GM18873 (cell line): Measurements from ENCODE around the gene PPP1R1C.
"Not testable (repeated sequence)": the region's sequence is repeated elsewhere in the genome, so short reads cannot be mapped to it uniquely, and the experiment has no call there.

ENCODE experiments used
- ATAC-seq: cut with Tn5 transposase; IDR thresholded peaks from one replicate; pipeline ENCODE4 v1.9.1; 2021; ENCODE audit warnings: mild to moderate bottlenecking, moderate library complexity, moderate number of reproducible peaks; ENCODE audit not compliant: unreplicated experiment, low FRiP score

Gene PPP1R1C

DNA sequence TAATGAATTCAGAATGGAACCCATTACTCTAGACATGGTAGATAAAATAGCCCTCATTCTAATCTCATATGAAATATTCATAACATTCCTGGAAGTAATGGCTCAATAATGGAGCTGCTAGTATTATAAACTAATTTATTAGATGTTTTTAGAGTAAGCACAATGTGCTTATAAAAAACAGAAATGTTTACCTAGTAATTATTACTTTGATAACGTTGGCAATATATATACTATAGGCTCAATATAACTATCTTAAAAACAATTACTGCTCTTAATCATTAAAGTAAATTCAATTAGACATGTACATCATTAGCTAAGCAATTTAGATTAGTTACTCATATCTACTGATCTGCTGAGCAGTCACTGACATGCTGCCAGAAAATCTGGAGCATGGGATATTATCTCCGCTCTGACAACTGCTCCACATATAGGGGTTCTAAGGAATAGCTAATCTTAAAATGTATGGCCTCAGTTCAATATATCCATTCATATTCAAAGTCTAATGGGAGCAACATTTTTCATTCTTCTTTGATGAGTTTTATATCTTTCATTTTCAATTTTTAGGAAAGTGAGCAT is 19.4 kb downstream of the PPP1R1C start:
- no peak for ATAC-seq

GRCh38 chr2:182006595-182007341 is 21.1 kb downstream of the PPP1R1C start:
- no peak for ATAC-seq

DNA sequence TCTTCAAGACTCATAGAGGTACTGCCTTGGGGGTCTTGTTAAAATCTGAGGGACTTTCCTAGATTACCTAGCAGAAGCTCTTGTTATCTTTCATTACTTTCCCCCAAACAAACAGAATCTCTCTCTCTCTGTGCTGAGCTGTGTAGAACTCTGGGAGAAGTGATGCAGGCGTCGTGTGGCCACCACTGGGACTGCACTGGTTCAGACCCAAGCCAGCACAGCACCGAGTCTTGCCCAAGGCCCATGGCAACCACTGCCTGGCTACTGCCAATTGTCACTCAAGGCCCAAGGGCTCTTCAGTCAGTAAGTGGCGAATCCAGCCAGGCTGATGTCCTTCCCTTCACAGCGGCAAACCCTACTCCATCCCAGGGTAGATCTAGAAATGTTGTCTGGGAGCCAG is 28.6 kb downstream of the PPP1R1C start:
- no peak for ATAC-seq

- ATAC-seq = no peak
Measured at GRCh38 chr2:182015334-182016109, 29.9 kb downstream of the PPP1R1C start.

DNA sequence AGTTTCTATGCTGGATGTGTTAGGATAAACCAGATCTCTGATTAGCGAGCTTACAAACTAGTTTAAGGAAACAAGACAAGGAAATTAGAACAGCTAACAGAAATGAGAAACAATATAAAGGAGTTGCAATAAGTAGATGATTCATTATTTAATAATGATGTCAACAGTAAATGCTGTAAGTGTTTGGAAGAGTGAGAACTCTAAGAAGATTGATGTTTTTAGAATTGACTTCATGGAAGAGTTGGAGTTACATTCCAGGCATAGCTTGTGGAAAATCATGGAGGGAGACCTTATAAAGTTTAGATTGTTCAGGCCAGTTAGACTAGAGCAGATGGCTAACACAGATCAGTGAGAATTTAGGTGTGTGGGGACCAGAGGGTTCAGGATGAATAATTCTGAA is 32.6 kb downstream of the PPP1R1C start:
- no peak for ATAC-seq

DNA sequence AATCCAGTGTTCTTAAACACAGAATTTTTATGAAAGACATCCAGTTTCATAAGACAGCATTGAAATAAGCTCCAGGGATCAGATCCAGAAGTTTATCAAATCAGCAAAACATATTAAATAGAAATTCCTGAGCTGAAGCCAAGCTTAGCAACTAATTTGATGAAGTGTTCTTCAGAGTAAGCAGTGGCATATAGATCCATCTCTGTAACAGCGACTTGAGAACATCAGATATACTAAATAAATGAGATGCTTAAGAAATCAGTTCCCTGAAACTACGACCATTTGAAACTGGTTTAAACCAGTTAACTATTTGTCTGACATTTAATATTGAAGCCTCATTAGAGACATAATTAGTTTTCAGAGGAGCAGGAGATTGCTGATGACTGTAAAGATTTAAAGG is 34.1 kb downstream of the PPP1R1C start:
- ATAC-seq = no peak

GRCh38 chr2:182020286-182021070 is 34.8 kb downstream of the PPP1R1C start:
- no peak for ATAC-seq

- no peak for ATAC-seq
Measured at GRCh38 chr2:182023235-182023634, 37.6 kb downstream of the PPP1R1C start.

- ATAC-seq = not testable (repeated sequence)
Measured at GRCh38 chr2:182030875-182031274, 45.2 kb downstream of the PPP1R1C start.

GRCh38 chr2:182031956-182032355 is 46.3 kb downstream of the PPP1R1C start:
- ATAC-seq = no peak

GRCh38 chr2:182033449-182033848 is 47.8 kb downstream of the PPP1R1C start:
- no peak for ATAC-seq

- ATAC-seq = no peak
Measured at GRCh38 chr2:182038576-182038975, 52.9 kb downstream of the PPP1R1C start.

DNA sequence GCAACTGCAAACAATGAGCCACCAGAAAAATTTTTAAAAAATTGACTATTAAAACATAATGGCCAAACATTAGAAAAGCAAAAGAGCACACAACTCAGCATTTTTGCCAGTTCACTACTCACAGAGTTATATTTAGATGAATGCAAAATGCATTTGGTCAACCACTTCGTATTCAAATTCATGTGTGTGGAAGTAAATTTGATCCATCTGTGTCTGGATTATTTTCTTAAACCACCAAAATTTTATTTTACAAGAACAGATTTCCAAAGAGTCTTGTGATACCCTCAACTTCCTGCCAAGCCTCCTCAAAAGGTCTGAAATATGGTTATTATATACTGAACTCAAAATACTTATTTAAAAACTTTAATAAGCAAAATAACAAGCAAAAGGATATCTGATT is 57.4 kb downstream of the PPP1R1C start:
- no peak for ATAC-seq

DNA sequence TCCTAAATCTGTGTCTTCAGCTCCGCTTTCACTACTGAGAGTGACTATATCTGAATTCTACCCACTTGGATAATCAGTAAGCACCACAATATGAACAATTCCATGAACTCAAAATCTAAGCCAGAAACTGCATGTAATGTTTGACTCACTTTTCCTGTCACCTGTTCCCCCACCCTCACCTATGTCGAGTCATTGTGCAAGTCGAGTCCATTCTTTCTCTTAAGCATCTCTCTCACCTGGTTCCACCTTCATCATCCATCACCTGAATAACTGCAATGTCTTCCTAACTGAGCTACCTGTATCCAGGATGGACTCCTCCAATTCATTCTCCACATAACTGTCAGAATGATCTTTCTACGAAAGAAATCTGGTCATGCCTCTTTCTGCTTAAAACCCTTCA is 58.2 kb downstream of the PPP1R1C start:
- no peak for ATAC-seq

DNA sequence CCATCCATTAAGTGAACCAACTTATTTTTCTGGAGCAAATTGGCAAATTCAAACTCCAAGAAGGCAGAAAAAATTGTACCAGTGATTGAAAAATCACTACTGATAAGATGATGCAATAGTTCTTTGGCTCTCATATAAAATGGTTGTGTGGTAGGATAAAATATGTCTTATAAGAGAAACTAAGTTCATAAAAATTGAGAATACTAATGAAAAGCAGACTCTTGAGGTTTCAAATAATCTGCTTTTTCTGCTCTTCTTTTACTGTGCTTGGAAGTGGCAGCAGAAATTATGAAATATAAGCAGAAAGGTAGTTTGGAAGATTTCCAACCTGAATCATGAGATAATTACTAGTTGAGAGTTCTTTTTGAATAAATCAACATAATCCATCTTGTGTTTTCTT is 61.9 kb downstream of the PPP1R1C start:
- no peak for ATAC-seq

DNA sequence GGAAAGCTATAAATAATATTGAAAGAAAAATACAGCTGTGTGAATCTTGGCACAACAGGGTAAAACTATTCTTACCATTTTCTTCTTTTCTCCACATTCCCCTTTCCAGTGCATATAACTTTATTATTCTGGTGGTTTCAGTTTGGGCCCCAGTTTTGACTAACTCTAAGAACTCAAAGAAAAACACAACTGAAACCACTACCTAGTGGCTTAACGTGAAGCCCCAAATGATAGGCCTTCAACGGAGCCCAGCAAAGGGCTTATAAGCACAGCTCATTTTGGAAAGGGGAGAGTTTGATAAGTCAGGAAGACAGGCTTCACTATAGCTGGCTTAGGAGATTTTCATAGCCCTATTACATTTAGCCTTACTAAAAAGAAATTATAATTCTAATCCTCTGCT is 62.4 kb downstream of the PPP1R1C start:
- ATAC-seq = no peak

DNA sequence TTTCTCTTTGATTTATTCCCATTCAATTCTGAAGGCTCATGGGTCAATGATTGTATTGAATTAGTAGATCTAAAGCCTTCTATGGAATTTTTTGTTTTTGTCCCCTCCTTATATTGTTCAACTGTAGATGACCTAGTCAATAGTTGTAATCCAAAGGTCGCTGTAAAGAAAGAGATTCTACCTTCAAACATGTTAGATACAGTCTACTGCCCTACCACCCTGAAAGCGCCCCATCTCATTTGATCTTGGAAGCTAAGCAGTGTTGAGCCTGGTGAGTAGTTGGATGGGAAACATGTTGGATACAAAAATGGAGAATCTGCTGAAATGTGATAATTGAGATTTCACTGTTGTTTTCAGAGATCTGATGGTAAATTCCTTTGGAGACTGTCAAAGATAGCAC is 63.0 kb downstream of the PPP1R1C start:
- ATAC-seq = no peak

DNA sequence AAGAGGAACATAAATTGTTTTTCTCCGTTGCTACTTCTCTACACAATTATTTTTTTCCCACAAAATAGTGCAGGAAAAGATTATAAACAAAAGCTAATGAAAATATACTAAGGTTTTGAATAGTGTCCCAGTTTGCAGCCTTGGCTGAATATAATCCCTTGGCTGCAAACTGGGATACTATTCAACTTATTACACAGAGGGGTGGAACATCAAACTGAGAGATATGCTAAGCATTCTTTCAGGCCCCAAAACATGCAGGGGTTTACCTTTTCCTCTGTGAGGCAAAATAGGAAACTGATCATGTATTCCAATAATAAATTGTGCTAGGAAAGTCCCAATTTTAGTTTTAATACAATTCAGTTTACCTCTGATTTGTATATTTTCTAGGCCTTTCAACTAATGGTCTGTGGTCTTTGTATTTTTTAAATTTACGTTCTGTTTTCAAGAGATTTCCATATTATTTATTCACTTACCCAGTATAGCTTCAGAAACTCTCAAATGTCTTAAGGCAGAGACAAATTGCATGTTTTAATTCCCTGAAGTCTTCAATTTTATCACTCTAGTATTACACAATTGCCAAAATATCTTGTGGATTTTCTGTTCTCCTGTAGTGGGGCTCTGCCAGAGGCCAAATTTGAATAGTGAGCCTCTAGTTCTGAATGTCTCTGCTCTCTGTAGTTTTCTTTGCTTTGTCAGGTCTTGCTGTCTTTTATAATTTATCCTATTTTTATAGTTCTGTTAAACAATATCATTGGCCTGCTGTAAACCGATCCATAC is 63.9 kb downstream of the PPP1R1C start:
- ATAC-seq = no peak

GRCh38 chr2:182050333-182051135 is 64.9 kb downstream of the PPP1R1C start:
- ATAC-seq = no peak
